ENCODE data around the gene ANKRD11.

GRCh38 chr16:89444728-89445127 lies 45.6 kb downstream of the ANKRD11 start:
- TF ChIP-seq POLR2A (IDR thresholded peaks at IDR 0.05) = no peak
- TF ChIP-seq EP300 (IDR thresholded peaks at IDR 0.05) = no peak
